ENCODE data around the gene TBC1D22A. TPM values are rescaled to one million over a fixed set of nuclear protein-coding genes. Genes with fewer than 3 reads are reported as not detected.

Gene TBC1D22A
- total and polyA plus RNA-seq, 4 donors, result 4.1 to 12.4 (median 8.4) TPM

DNA sequence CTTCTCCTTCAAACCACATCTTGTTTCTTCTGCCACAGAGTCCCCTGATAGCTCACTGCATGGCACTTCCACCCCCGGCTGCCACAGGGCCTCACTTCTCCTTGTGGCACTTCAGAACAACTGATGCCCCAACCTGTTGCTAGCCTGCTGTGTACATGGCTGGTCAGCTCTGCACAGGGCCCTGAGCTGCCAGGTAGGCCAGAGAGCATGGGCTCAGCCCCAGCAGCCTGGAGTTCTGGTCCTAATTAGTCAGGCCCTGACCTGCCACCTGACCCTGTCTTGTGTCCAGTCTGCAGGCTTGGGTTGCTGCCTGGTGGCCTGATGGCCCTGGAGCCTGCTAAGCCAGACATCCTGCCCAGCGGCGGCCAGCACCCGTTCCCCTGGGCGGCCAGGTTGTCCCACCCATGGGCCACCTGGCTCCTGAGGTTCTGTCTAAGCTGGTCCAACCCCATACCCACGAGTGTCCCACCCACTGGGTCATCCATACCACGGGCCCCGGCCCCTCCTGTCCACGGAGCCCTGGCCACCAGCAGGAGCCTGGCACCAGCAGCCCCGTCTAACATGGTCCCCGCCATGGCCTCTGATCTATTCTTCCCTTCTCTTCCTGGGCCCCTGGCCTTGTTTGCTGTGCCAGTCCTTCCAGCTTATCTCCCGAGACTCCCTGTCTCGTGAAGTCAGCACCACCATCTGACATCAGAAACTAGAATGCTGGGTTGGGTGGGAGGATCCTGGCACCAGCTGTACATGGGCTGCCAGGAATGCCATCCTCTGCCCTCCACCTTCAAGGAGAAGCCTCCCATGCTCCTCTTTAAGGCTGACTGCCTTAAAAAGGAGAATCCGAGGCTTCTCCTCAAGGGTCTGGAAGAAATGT is 21.3 kb upstream of the TBC1D22A start:
- no peaks in the 10 kb centered on the region for H3K27me3 ChIP-seq (ENCODE audit: control insufficient read depth in 4 of 4, insufficient read depth in 4 of 4, low read length in 3 of 4)
- peak overlapping the region; percentile 63 to 91 for H3K27ac ChIP-seq (ENCODE audit: low read depth in 1 of 2, low read length in 2 of 2)
- no peak overlapping the region for H3K9ac ChIP-seq (ENCODE audit: low read depth in 1 of 2, low read length in 2 of 2)
- H3K4me3 ChIP-seq (ENCODE audit: low read depth in 1 of 3, low read length in 3 of 3), result no peak overlapping the region
- 69% methylated on average over 14 of the region's 14 CpGs for WGBS
- no peaks in the 10 kb centered on the region for H3K36me3 ChIP-seq (ENCODE audit: control insufficient read depth in 4 of 4, insufficient read depth in 3 of 4, low read depth in 1 of 4, low read length in 3 of 4)
- no peak for TF ChIP-seq EGR1 (IDR thresholded peaks at IDR 0.05; ENCODE audit: low read depth in 2 of 2)
- TF ChIP-seq CTCF (IDR thresholded peaks at IDR 0.05; ENCODE audit: low read depth, low read length, missing input control), result no peak
- TF ChIP-seq ATF3 (IDR thresholded peaks at IDR 0.05), result no peak
- TF ChIP-seq FOXA2 (IDR thresholded peaks at IDR 0.05), result peak; percentile 59
- no peak for TF ChIP-seq NR2F2 (IDR thresholded peaks at IDR 0.05)
- TF ChIP-seq JUND (IDR thresholded peaks at IDR 0.05), result peak in 1 of 2 donors; percentile 76
- TF ChIP-seq ZBTB33 (IDR thresholded peaks at IDR 0.05), result no peak
- TF ChIP-seq FOXA1 (IDR thresholded peaks at IDR 0.05), result peak; percentile 78
- TF ChIP-seq SP1 (IDR thresholded peaks at IDR 0.05), result peak; percentile 93
- TF ChIP-seq, protein P1, sequence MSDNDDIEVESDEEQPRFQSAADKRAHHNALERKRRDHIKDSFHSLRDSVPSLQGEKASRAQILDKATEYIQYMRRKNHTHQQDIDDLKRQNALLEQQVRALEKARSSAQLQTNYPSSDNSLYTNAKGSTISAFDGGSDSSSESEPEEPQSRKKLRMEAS (IDR thresholded peaks at IDR 0.05), result peak; percentile 54
- peak; percentile 44 to 59 for TF ChIP-seq RAD21 (IDR thresholded peaks at IDR 0.05)
- peak; percentile 93 to 97 for TF ChIP-seq RXRA (IDR thresholded peaks at IDR 0.05)
- TF ChIP-seq GABPA (IDR thresholded peaks at IDR 0.05 in 1 of 2, conservative IDR thresholded peaks at IDR 0.05 in 1 of 2), result no peak
- TF ChIP-seq YY1 (IDR thresholded peaks at IDR 0.05), result peak; percentile 62
- TF ChIP-seq HNF4A (conservative IDR thresholded peaks at IDR 0.05), result peak; percentile 66 to 85
- TF ChIP-seq TAF1 (conservative IDR thresholded peaks at IDR 0.05), result no peak
- TF ChIP-seq HNF4G (IDR thresholded peaks at IDR 0.05), result no peak
- peak; percentile 49 for TF ChIP-seq REST (IDR thresholded peaks at IDR 0.05)
- peaks cover 15 to 53% (median 34%) of the 10 kb centered on the region in 4 donors for H3K4me1 ChIP-seq (ENCODE audit: control insufficient read depth in 4 of 4, insufficient read depth in 4 of 4, low read length in 3 of 4)
- no peaks in the 10 kb centered on the region for H3K9me3 ChIP-seq (ENCODE audit: control insufficient read depth in 4 of 4, low read length in 3 of 4)
- no peak for DNase-seq (ENCODE audit: low spot score)
